ENCODE results near the gene ATP6V1B1. TPM values are rescaled to one million over a fixed set of nuclear protein-coding genes. Genes with fewer than 3 reads are reported as not detected.

Gene ATP6V1B1
- polyA plus RNA-seq, 3 donors, result not detected

DNA sequence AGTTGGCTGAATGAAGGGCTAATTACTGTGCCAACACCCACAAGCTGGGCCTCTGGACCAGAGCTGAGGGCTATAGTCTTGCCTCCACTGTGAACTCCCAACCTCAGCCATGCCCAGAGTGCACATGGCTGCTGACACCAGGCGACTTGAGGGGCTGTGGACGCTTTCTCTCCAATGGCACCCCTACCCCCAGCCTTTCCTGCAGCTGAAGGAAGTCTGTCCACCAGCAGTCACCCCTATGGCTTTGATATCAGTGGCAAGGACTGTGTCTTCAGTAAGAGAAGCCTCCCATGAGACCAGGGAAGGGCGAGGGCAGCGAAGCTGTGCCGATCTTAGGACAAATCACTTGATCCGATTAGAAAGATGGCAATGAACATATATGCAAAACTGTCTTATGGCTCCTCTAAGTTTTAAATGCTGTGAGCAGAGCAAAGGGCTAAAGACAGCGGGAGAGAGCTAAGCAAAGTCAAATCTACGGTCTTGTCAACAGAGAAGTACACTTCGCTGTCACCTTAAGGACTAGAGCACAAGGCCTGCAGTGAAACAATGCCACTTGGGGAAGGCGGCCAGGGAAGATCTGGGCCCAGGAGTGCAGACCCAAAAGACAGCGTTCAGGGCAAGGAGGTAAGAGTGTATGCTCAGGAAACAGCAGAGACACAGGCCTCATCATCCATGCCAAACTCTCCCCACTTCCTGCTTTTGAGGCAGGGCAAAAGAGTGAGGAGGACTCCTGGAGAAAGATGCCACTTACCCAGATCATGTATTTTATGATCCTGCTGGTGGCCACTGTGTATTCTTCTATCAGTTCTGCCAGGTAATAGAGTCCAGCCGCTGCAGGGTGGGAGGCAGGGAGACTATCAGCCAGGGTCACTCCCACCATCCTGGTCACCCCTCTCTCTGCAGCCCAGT, 57.5 kb downstream of the ATP6V1B1 start:
- Histone ChIP-seq H2AFZ (ENCODE audit: insufficient read depth, low read depth, low read length, poor library complexity, severe bottlenecking) (no peak overlapping the region), H3K79me2 (ENCODE audit: insufficient read depth, low read length) (peaks cover 37% of the 10 kb centered on the region), H3K9me3 (replicated peaks in 1 of 2; ENCODE audit: control insufficient read depth in 1 of 2, insufficient read depth in 1 of 2, low read length in 2 of 2) (no peaks in the 10 kb centered on the region), H3K27me3 (ENCODE audit: control insufficient read depth in 2 of 2, insufficient read depth in 2 of 2, low read length in 2 of 2) (no peaks in the 10 kb centered on the region), H3K4me1 (ENCODE audit: control insufficient read depth in 1 of 2, insufficient read depth in 2 of 2, low read length in 2 of 2) (peaks cover 24 to 30% of the 10 kb centered on the region in 2 donors), H3K9ac (ENCODE audit: insufficient read depth, low read length, poor library complexity, severe bottlenecking) (peak overlapping the region; percentile 89), H4K20me1 (ENCODE audit: insufficient read depth, low read length) (peaks cover 37% of the 10 kb centered on the region), H3K27ac (ENCODE audit: low read depth in 1 of 2, low read length in 2 of 2) (peak overlapping the region in 1 of 2 donors; percentile 84), H3K36me3 (replicated peaks in 1 of 2; ENCODE audit: control insufficient read depth in 1 of 2, insufficient read depth in 2 of 2, low read length in 2 of 2) (peaks cover 37 to 47% of the 10 kb centered on the region in 2 donors), H3K4me3 (replicated peaks in 1 of 3; ENCODE audit: low read depth in 2 of 3, low read length in 3 of 3) (peak overlapping the region in 2 of 3 experiments; percentile 79 to 93), H3K4me2 (replicated peaks; ENCODE audit: extremely low read depth, low read length, poor library complexity, severe bottlenecking) (peak overlapping the region; percentile 96)
- Mint-ChIP-seq H3K27ac (peak overlapping the region in 5 of 7 donors; percentile 84 to 92 (median 88)), H3K4me3 (peak overlapping the region; percentile 94 to 100), H3K4me1 (peaks cover 29% of the 10 kb centered on the region), H3K36me3 (peaks cover 38 to 46% of the 10 kb centered on the region in 2 donors), H3K27me3 (ENCODE audit: low read depth in 3 of 3) (peaks cover 0 to 2% (median 0%) of the 10 kb centered on the region in 3 donors), H3K9me3 (no peaks in the 10 kb centered on the region)
- DNase-seq, result no peak
- TF ChIP-seq, protein P1, sequence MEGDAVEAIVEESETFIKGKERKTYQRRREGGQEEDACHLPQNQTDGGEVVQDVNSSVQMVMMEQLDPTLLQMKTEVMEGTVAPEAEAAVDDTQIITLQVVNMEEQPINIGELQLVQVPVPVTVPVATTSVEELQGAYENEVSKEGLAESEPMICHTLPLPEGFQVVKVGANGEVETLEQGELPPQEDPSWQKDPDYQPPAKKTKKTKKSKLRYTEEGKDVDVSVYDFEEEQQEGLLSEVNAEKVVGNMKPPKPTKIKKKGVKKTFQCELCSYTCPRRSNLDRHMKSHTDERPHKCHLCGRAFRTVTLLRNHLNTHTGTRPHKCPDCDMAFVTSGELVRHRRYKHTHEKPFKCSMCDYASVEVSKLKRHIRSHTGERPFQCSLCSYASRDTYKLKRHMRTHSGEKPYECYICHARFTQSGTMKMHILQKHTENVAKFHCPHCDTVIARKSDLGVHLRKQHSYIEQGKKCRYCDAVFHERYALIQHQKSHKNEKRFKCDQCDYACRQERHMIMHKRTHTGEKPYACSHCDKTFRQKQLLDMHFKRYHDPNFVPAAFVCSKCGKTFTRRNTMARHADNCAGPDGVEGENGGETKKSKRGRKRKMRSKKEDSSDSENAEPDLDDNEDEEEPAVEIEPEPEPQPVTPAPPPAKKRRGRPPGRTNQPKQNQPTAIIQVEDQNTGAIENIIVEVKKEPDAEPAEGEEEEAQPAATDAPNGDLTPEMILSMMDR (IDR thresholded peaks at IDR 0.05), result no peak
- intact Hi-C loops (cut with micrococcal nuclease), result no loop called here
- WGBS (ENCODE audit: insufficient coverage), result 96% methylated on average over 8 of the region's 12 CpGs

DNA sequence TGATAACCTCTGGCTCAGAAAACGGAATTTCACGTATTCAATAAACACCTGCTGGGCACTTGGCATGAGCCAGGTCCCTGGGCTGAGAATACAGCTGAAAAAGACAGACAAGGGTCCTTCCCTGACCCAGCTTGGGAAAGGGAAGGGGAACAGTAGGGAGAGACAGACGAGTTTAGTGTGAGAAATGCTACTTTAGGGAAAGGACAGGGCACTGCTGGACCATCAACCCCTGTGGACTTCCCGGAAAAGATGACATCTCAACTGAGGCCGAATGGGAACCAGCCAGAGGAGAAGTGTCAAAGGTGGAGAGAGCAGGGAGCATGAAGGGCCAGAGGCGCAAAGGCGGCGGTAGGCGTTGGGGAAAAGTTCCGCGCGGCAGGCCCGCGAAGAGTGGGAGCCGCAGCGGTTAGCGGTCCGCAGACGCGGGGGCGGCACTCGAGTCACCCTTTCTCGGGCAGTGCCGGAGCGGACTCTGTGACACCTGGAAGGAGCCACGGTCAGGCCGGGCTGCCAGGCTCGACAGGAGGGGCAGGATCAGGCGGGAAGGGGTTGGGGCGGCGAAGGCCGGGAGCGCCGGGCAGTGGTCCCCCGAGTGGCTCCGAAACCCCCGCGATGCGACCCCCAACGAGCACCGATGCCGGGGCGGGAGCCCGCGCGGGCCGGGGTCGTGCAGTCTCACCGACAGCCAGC, 58.5 kb downstream of the ATP6V1B1 start:
- DNase-seq, result peak in 2 of 3 donors; percentile 17 to 28
- peak overlapping the region; percentile 94 to 100 for H3K4me3 Mint-ChIP-seq
- H2AFZ ChIP-seq (ENCODE audit: insufficient read depth, low read depth, low read length, poor library complexity, severe bottlenecking), result peak overlapping the region; percentile 99
- TF ChIP-seq, protein P1 (IDR thresholded peaks at IDR 0.05), result no peak
- H4K20me1 ChIP-seq (ENCODE audit: insufficient read depth, low read length), result peaks cover 37% of the 10 kb centered on the region
- peaks cover 29% of the 10 kb centered on the region for H3K4me1 Mint-ChIP-seq
- peak overlapping the region; percentile 79 to 93 (median 85) for H3K4me3 ChIP-seq (replicated peaks in 1 of 3; ENCODE audit: low read depth in 2 of 3, low read length in 3 of 3)
- peaks cover 28 to 37% of the 10 kb centered on the region in 2 donors for H3K36me3 Mint-ChIP-seq
- peak overlapping the region; percentile 89 for H3K9ac ChIP-seq (ENCODE audit: insufficient read depth, low read length, poor library complexity, severe bottlenecking)
- H3K4me2 ChIP-seq (replicated peaks; ENCODE audit: extremely low read depth, low read length, poor library complexity, severe bottlenecking), result peak overlapping the region; percentile 96
- no peaks in the 10 kb centered on the region for H3K9me3 Mint-ChIP-seq
- under 1% methylated on average over 48 of the region's 49 CpGs for WGBS (ENCODE audit: insufficient coverage)
- H3K27ac Mint-ChIP-seq, result peak overlapping the region; percentile 84 to 92 (median 89)
- H3K79me2 ChIP-seq (ENCODE audit: insufficient read depth, low read length), result peaks cover 37% of the 10 kb centered on the region
- H3K9me3 ChIP-seq (replicated peaks in 1 of 2; ENCODE audit: control insufficient read depth in 1 of 2, insufficient read depth in 1 of 2, low read length in 2 of 2), result no peaks in the 10 kb centered on the region
- H3K27me3 Mint-ChIP-seq (ENCODE audit: low read depth in 3 of 3), result peaks cover 0 to 2% (median 0%) of the 10 kb centered on the region in 3 donors
- H3K27me3 ChIP-seq (ENCODE audit: control insufficient read depth in 2 of 2, insufficient read depth in 2 of 2, low read length in 2 of 2), result no peaks in the 10 kb centered on the region
- H3K27ac ChIP-seq (ENCODE audit: low read depth in 1 of 2, low read length in 2 of 2), result peak overlapping the region; percentile 36 to 84
- peaks cover 27 to 37% of the 10 kb centered on the region in 2 donors for H3K36me3 ChIP-seq (replicated peaks in 1 of 2; ENCODE audit: control insufficient read depth in 1 of 2, insufficient read depth in 2 of 2, low read length in 2 of 2)
- peaks cover 24 to 32% of the 10 kb centered on the region in 2 donors for H3K4me1 ChIP-seq (ENCODE audit: control insufficient read depth in 1 of 2, insufficient read depth in 2 of 2, low read length in 2 of 2)
- intact Hi-C loops (cut with micrococcal nuclease), result no loop called here
